Measurements from ENCODE around the gene RASL11A. TPM values are rescaled to one million over a fixed set of nuclear protein-coding genes. Genes with fewer than 3 reads are reported as not detected.

The RASL11A gene
- total and polyA plus RNA-seq, 2 of the 13 experiments (the other 11 are each of a cell fraction or from before 2014, with no cell fraction given), result 3.0 to 4.1 TPM

GRCh38 chr13:27264181-27264580 lies 6.4 kb upstream of the RASL11A start:
- Histone ChIP-seq H3K36me3 (replicated peaks in 1 of 2; ENCODE audit: control insufficient read depth in 1 of 2, insufficient read depth in 2 of 2, low read length in 2 of 2) (no peaks in the 10 kb centered on the region; a peak in 1 of 5 replicates), H4K20me1 (ENCODE audit: insufficient read depth, low read length) (no peaks in the 10 kb centered on the region; the same call in 1 of the 2 replicates), H3K4me3 (replicated peaks in 1 of 3; ENCODE audit: insufficient read depth in 1 of 3, low read depth in 2 of 3, low read length in 3 of 3) (no peak overlapping the region), H3K9me3 (ENCODE audit: low read length) (no peaks in the 10 kb centered on the region), H2AFZ (ENCODE audit: low read length) (no peak overlapping the region), H3K4me1 (ENCODE audit: insufficient read depth, low read length) (peaks cover 19% of the 10 kb centered on the region), H3K9ac (ENCODE audit: insufficient read depth, low read depth, low read length) (no peak overlapping the region), H3K79me2 (ENCODE audit: insufficient read depth, low read length) (no peaks in the 10 kb centered on the region), H3K4me2 (ENCODE audit: low read depth, low read length) (no peak overlapping the region), H3K27me3 (ENCODE audit: control insufficient read depth in 1 of 2, insufficient read depth in 2 of 2, low read length in 2 of 2) (no peaks in the 10 kb centered on the region), H3K27ac (ENCODE audit: extremely low read length, insufficient read depth, low read length) (no peak overlapping the region)
- 72% methylated on average over 5 of the region's 5 CpGs for WGBS (ENCODE audit: low lambda C conversion rate)
- ChIA-PET POLR2A (interaction anchor here (0.8 kb wide), 1 partner anchor 317 kb away, joined by 3 read pairs; no protein-coding TSS in a partner anchor), CTCF (ENCODE audit: low intra/inter-chr PET ratio, low total read pairs) (no interaction called here)
- FAIRE-seq, result no peak
- in situ Hi-C loops (cut with HindIII; ENCODE audit: extremely low pct_ligation_motif_present, low pct_unique_long_range_greater_than_20kb), result no loop called here
- TF ChIP-seq UBTF (CRISPR knock-in tag; IDR thresholded peaks at IDR 0.05) (no peak), TRAFD1 (CRISPR knock-in tag; IDR thresholded peaks at IDR 0.05; ENCODE audit: borderline replicate concordance) (no peak), BRD4 (CRISPR knock-in tag; IDR thresholded peaks at IDR 0.05) (no peak), ZNF607 (CRISPR knock-in tag; IDR thresholded peaks at IDR 0.05; ENCODE audit: borderline replicate concordance) (no peak), ZNF142 (CRISPR knock-in tag; IDR thresholded peaks at IDR 0.05) (no peak)
- no TSS peak for BruUV-seq (replicated peaks)
- peak; percentile 8; the same call in 2 of the 3 replicates for ATAC-seq
- DNase-seq (ENCODE audit: low spot score), result no peak
- intact Hi-C loops (cut with micrococcal nuclease; ENCODE audit: unreplicated experiment), result no loop called here
